DND-41 (cell line): ENCODE measurements around the gene SPRY2.

ENCODE experiments used
- CTCF ChIP-seq: IDR thresholded peaks from 2 replicates; pipeline ENCODE4 v1.5.1; 2012; ENCODE audit warnings: borderline replicate concordance, low read length, moderate library complexity, mild to moderate bottlenecking; ENCODE audit not compliant: poor library complexity, severe bottlenecking; ENCODE audit errors: extremely low read depth
- EZH2 ChIP-seq: IDR thresholded peaks from 3 replicates; pipeline ENCODE4 v1.6.1; 2012; ENCODE audit warnings: borderline replicate concordance, low read depth, mild to moderate bottlenecking, moderate library complexity, low read length, inconsistent platforms; ENCODE audit not compliant: severe bottlenecking

DNA sequence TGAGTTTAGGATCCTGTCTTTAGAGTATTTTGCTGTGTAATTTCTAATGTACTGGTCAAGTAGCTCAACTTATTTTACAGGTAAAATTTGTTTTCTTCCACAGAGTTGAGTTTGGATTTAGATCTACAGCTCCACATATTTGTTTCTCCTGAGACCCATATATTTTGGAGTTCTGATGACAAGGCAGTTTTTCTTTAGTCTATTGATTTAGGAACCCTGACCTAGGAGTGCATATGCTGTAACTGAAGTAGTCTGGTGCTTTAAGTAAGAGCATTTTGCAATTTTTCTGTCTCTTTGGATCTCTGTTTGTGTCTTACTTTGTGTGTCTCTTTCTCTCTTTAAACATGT lies 19.5 kb upstream of the SPRY2 start:
- no peak for TF ChIP-seq CTCF
- no peak for TF ChIP-seq EZH2
